Measurements from ENCODE around the gene PTPRN2. TPM values are rescaled to one million over a fixed set of nuclear protein-coding genes. Genes with fewer than 3 reads are reported as not detected.
A peak's percentile ranks its signal among the peaks of the same experiment; 100 is the strongest.

Gene PTPRN2
- polyA plus RNA-seq, 4 donors, result 1.6 to 11.7 (median 4.0) TPM

GRCh38 chr7:158327571-158328180 lies 259.9 kb downstream of the PTPRN2 start:
- no peak overlapping the region for H3K27ac ChIP-seq (ENCODE audit: low read depth in 1 of 3, low read length in 2 of 3)
- no peak overlapping the region for H3K4me3 ChIP-seq (ENCODE audit: low read depth in 1 of 3, low read length in 3 of 3)
- WGBS, 3 donors, result 32 to 59% (median 35%) methylated on average over 5 of the region's 5 CpGs

DNA sequence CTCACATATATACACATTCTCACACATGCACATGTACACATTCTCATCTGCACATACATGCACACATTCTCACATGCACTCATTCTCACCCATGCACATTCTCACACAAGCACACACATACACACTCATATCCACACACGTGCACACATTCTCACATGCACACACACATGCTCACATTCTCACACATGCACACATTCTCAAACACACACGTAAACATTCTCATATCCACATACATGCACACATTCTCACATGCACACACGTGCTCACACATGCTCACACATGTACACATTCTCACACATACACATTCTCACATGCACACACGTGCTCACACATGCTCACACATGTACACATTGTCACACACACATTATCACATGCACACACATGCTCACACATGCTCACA lies 260.6 kb downstream of the PTPRN2 start:
- H3K9me3 ChIP-seq (ENCODE audit: control insufficient read depth in 2 of 2, insufficient read depth in 1 of 2, low read depth in 1 of 2, low read length in 1 of 2), result peaks cover 0 to 38% of the 10 kb centered on the region in 2 donors
- FAIRE-seq (no peak), DNase-seq (no peak)
- no peak overlapping the region for H3K4me3 ChIP-seq (ENCODE audit: low read depth in 1 of 3, low read length in 3 of 3)
- no peaks in the 10 kb centered on the region for H3K4me1 ChIP-seq (ENCODE audit: control insufficient read depth in 3 of 3, insufficient read depth in 2 of 3, low read depth in 1 of 3, low read length in 2 of 3)
- 84 to 91% (median 87%) methylated on average over 4 of the region's 4 CpGs for WGBS, 3 donors
- H3K27me3 ChIP-seq (ENCODE audit: control insufficient read depth in 3 of 3, insufficient read depth in 3 of 3, low read length in 3 of 3), result no peaks in the 10 kb centered on the region
- no peak overlapping the region for H3K27ac ChIP-seq (ENCODE audit: low read depth in 1 of 3, low read length in 2 of 3)
- no peaks in the 10 kb centered on the region for H3K36me3 ChIP-seq (ENCODE audit: control insufficient read depth in 3 of 3, insufficient read depth in 2 of 3, low read depth in 1 of 3, low read length in 3 of 3)

More at GRCh38 chr7:158327571-158328180, 259.9 kb downstream of the PTPRN2 start:
- Histone ChIP-seq H3K4me1 (ENCODE audit: control insufficient read depth in 3 of 3, insufficient read depth in 2 of 3, low read depth in 1 of 3, low read length in 2 of 3) (no peaks in the 10 kb centered on the region), H3K36me3 (ENCODE audit: control insufficient read depth in 3 of 3, insufficient read depth in 2 of 3, low read depth in 1 of 3, low read length in 3 of 3) (no peaks in the 10 kb centered on the region), H3K27me3 (ENCODE audit: control insufficient read depth in 3 of 3, insufficient read depth in 3 of 3, low read length in 3 of 3) (no peaks in the 10 kb centered on the region), H3K9me3 (ENCODE audit: control insufficient read depth in 2 of 2, insufficient read depth in 1 of 2, low read depth in 1 of 2, low read length in 1 of 2) (peaks cover 0 to 35% of the 10 kb centered on the region in 2 donors)
- no peak for DNase-seq
- FAIRE-seq, result no peak

GRCh38 chr7:158325530-158326381 lies 261.9 kb downstream of the PTPRN2 start:
- Histone ChIP-seq H3K4me3 (ENCODE audit: low read depth in 1 of 3, low read length in 3 of 3) (no peak overlapping the region), H3K36me3 (ENCODE audit: control insufficient read depth in 3 of 3, insufficient read depth in 2 of 3, low read depth in 1 of 3, low read length in 3 of 3) (no peaks in the 10 kb centered on the region), H3K4me1 (ENCODE audit: control insufficient read depth in 3 of 3, insufficient read depth in 2 of 3, low read depth in 1 of 3, low read length in 2 of 3) (no peaks in the 10 kb centered on the region), H3K9me3 (ENCODE audit: control insufficient read depth in 2 of 2, insufficient read depth in 1 of 2, low read depth in 1 of 2, low read length in 1 of 2) (peaks cover 0 to 42% of the 10 kb centered on the region in 2 donors), H3K27ac (ENCODE audit: low read depth in 1 of 3, low read length in 2 of 3) (no peak overlapping the region), H3K27me3 (ENCODE audit: control insufficient read depth in 3 of 3, insufficient read depth in 3 of 3, low read length in 3 of 3) (no peaks in the 10 kb centered on the region)
- peak; percentile 19 to 40 for DNase-seq
- WGBS, 3 donors, result 29 to 50% (median 44%) methylated on average over 25 to 27 of the region's 27 CpGs
- no peak for FAIRE-seq

DNA sequence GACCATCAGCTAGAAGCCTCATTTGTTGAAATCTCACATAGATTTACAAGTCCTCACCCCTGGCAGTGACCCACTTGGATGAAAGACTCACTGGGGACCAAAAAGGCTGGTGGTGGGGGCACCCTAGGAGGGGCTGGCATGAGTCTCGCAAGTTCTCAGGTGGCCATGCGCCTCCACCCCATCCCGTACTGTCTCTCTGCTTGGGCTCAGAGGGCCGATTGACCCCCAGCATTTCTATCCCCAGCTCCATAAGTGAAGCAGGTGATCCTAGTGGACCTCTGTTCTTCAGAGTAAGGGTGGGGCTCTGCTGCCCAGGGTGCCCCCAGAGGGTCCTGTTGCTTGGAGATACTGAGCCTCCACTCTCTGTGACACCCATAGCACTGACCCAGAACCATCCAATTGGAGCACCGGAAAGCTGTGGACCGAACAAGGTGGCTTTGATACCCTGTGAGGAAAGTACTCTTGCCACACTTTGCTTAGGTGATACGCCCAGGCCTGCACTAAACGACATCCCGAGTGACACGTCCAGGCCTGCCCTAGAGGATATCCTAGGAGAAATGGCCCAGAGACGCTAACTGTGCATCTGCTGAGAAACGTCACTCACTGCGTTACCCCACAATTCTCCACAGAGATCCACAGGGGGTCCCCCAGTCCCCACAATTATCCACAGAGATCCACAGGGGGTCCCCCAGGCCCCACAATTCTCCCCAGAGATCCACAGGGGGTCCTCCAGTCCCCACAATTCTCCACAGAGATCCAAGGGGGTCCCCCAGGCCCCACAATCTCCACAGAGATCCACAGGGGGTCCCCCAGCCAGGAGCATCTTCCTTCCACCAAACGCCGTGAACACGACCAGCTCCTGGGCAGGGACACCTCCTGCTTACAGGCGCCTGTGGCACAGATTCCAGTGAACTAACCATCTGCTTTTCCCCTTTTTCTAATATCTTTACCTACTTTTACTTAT lies 262.9 kb downstream of the PTPRN2 start:
- no peak for DNase-seq

GRCh38 chr7:158323741-158324396 lies 263.8 kb downstream of the PTPRN2 start:
- 86 to 87% (median 86%) methylated on average over 21 of the region's 21 CpGs for WGBS, 3 donors
- no peak for FAIRE-seq

More for the DNA sequence above, 262.9 kb downstream of the PTPRN2 start:
- Histone ChIP-seq H3K4me1 (ENCODE audit: control insufficient read depth in 3 of 3, insufficient read depth in 2 of 3, low read depth in 1 of 3, low read length in 2 of 3) (no peaks in the 10 kb centered on the region), H3K27me3 (ENCODE audit: control insufficient read depth in 3 of 3, insufficient read depth in 3 of 3, low read length in 3 of 3) (no peaks in the 10 kb centered on the region), H3K27ac (ENCODE audit: low read depth in 1 of 3, low read length in 2 of 3) (no peak overlapping the region), H3K9me3 (ENCODE audit: control insufficient read depth in 2 of 2, insufficient read depth in 1 of 2, low read depth in 1 of 2, low read length in 1 of 2) (peaks cover 0 to 44% of the 10 kb centered on the region in 2 donors), H3K36me3 (ENCODE audit: control insufficient read depth in 3 of 3, insufficient read depth in 2 of 3, low read depth in 1 of 3, low read length in 3 of 3) (no peaks in the 10 kb centered on the region), H3K4me3 (ENCODE audit: low read depth in 1 of 3, low read length in 3 of 3) (no peak overlapping the region)
- 84 to 87% (median 84%) methylated on average over 17 of the region's 17 CpGs for WGBS, 3 donors
- FAIRE-seq, result no peak

DNA sequence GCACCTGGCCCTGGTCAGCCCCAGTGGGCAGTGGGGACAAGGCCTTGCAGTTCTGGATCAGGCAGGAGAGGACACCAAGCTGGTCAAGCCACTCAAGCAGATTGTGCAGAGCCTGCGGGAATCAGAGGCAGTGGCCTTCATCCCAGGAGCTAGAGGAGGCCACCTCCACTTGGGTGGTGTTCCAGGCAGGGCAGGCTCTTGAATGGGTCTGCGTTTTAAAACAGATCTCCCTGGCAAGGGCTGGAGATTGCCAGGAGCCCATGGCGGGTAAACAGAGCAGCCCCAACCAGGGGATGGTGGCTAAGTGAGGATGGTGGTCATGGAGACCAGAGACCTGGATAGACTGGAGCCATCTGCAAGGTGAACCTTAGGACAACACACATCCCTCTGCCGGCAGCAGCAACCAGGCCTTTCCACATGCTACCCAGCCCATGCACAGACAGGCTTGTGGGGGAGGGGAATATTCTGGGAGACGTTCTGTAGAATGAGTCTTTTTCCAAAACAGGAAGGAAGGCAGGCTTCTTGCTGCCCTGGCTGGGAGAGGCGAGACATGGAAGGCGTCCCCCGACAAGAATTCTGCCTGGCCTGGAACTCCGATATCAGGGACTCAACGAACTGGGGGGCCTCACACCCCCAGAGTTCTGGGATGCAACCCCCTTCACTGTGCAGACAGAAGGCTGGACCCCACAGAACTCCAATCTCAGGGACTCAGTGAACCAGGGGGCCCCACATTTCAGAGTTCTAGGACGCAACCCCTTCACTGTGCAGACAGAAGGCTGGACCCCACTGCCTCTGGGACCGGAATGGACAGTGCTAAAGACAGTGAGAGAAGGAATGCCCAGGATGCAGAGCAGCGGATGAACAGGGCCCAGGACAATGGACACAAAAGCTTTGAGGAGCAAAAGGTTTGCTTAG lies 264.8 kb downstream of the PTPRN2 start:
- H3K9me3 ChIP-seq (ENCODE audit: control insufficient read depth in 2 of 2, insufficient read depth in 1 of 2, low read depth in 1 of 2, low read length in 1 of 2), result peaks cover 0 to 36% of the 10 kb centered on the region in 2 donors
- no peak for DNase-seq
- H3K27ac ChIP-seq (ENCODE audit: low read depth in 1 of 3, low read length in 2 of 3), result no peak overlapping the region
- no peak overlapping the region for H3K4me3 ChIP-seq (ENCODE audit: low read depth in 1 of 3, low read length in 3 of 3)
- no peaks in the 10 kb centered on the region for H3K36me3 ChIP-seq (ENCODE audit: control insufficient read depth in 3 of 3, insufficient read depth in 2 of 3, low read depth in 1 of 3, low read length in 3 of 3)
- H3K27me3 ChIP-seq (ENCODE audit: control insufficient read depth in 3 of 3, insufficient read depth in 3 of 3, low read length in 3 of 3), result no peaks in the 10 kb centered on the region
- no peaks in the 10 kb centered on the region for H3K4me1 ChIP-seq (ENCODE audit: control insufficient read depth in 3 of 3, insufficient read depth in 2 of 3, low read depth in 1 of 3, low read length in 2 of 3)
- WGBS, 3 donors, result 58 to 75% (median 73%) methylated on average over 13 of the region's 13 CpGs
- no peak for FAIRE-seq

More at GRCh38 chr7:158323741-158324396, 263.8 kb downstream of the PTPRN2 start:
- Histone ChIP-seq H3K9me3 (ENCODE audit: control insufficient read depth in 2 of 2, insufficient read depth in 1 of 2, low read depth in 1 of 2, low read length in 1 of 2) (peaks cover 0 to 36% of the 10 kb centered on the region in 2 donors), H3K36me3 (ENCODE audit: control insufficient read depth in 3 of 3, insufficient read depth in 2 of 3, low read depth in 1 of 3, low read length in 3 of 3) (no peaks in the 10 kb centered on the region), H3K4me3 (ENCODE audit: low read depth in 1 of 3, low read length in 3 of 3) (no peak overlapping the region), H3K4me1 (ENCODE audit: control insufficient read depth in 3 of 3, insufficient read depth in 2 of 3, low read depth in 1 of 3, low read length in 2 of 3) (no peaks in the 10 kb centered on the region), H3K27ac (ENCODE audit: low read depth in 1 of 3, low read length in 2 of 3) (no peak overlapping the region), H3K27me3 (ENCODE audit: control insufficient read depth in 3 of 3, insufficient read depth in 3 of 3, low read length in 3 of 3) (no peaks in the 10 kb centered on the region)
- no peak for DNase-seq

DNA sequence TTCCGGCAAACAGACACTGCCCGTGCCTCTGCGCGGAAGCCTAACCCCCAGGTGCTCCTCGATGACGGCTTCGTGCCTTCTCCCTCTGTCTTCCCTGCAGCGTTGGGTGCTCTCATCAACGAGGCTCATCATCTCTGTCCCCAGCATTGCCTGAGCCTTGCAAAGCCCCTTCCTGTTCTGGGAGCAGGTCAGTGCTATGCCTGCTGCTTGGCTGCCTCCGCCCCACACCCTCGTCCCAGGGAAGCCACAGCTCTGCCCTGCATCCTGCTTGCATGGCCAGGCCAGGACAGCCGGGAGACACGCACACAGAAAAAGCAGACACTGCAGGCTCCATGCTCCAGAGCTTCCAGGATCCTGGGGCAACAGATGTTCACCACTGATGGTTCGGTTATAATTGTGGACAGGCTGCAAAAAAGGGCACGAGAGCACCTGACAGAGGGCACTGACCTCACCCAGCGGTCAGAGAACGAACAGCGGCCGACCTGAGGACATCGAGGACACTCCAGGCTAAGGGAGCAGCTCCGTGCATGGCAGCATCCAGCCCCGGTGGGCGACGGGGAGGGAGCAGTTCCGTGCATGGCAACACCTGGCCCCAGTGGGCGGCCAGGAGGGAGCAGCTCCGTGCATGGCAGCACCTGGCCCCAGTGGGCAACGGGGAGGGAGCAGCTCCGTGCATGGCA lies 265.5 kb downstream of the PTPRN2 start:
- H3K9me3 ChIP-seq (ENCODE audit: control insufficient read depth in 2 of 2, insufficient read depth in 1 of 2, low read depth in 1 of 2, low read length in 1 of 2), result peaks cover 0 to 34% of the 10 kb centered on the region in 2 donors
- no peaks in the 10 kb centered on the region for H3K36me3 ChIP-seq (ENCODE audit: control insufficient read depth in 3 of 3, insufficient read depth in 2 of 3, low read depth in 1 of 3, low read length in 3 of 3)
- no peak for DNase-seq
- no peaks in the 10 kb centered on the region for H3K27me3 ChIP-seq (ENCODE audit: control insufficient read depth in 3 of 3, insufficient read depth in 3 of 3, low read length in 3 of 3)
- H3K4me1 ChIP-seq (ENCODE audit: control insufficient read depth in 3 of 3, insufficient read depth in 2 of 3, low read depth in 1 of 3, low read length in 2 of 3), result no peaks in the 10 kb centered on the region
- H3K27ac ChIP-seq (ENCODE audit: low read depth in 1 of 3, low read length in 2 of 3), result no peak overlapping the region
- no peak overlapping the region for H3K4me3 ChIP-seq (ENCODE audit: low read depth in 1 of 3, low read length in 3 of 3)
- WGBS, 3 donors, result 81 to 88% (median 85%) methylated on average over 28 to 29 of the region's 29 CpGs
- no peak for FAIRE-seq
